ENCODE data around the gene RAB7A.
"Not testable (repeated sequence)": the region's sequence is repeated elsewhere in the genome, so short reads cannot be mapped to it uniquely, and the experiment has no call there.

RAB7A gene

DNA sequence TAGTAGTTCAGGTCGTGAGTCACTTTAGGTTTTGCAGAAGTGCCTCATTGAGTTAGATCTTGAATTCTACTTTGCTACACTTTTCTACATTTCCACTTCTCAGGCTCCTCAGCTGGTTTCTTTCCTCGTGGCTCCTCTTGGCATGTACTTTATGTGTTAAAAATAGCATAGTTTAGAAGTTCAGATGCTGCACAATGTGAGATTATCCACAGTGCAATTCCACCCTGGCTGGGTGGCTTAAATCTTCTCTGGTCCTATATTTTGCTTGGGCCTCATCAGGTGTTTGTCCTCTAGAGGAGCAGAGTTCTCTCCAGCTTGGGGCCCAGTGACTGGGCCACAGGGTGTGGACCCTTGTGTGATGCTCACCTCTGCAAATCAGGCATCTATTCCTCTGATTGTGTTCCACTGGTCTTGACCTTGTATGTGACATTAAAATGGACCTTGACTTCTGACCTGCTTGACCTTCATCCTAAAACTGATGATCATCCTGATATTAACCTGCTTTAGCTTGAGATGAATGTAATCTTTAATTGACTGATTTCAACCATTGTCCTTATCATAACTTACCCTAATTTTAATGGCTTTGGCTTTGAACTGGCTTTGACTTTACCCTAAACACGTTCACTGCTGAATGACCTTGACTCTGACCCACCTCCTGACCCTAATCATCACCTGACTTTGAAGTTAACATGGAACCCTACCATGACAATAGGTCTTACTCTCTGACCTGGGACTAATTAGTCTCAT is 89.5 kb downstream of the RAB7A start:
- no peak for DNase-seq

DNA sequence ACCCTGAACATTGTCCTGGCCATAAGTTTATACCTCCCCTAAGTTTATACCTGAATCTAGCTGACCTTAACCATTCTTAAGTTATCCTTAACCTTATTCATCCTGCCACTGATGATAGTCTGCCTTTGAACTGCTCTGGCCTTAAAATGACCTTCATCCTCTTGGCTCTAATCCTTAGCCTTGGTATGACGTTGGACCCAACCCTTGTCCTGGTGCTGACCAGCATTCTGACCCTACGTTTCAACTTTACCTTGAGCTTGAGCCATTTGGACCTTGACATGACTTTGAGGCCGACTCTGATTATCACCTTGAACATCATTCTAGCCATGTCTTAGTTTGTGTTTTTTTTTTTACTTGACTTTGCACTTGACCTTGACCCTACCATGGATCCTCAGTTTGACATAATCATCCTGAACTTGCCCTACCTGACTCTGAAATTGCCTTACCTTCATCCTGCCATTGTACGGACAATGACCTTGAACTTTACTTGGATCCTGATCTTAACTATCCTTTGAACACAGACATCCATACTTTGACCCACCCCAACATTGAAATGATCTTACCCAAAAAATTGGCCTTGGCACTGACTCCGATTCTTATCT is 92.3 kb downstream of the RAB7A start:
- no peak for DNase-seq

- DNase-seq = no peak
Measured at GRCh38 chr3:128820252-128820839, 94.4 kb downstream of the RAB7A start.

GRCh38 chr3:128823008-128823407 is 97.0 kb downstream of the RAB7A start:
- no peak for DNase-seq

GRCh38 chr3:128823631-128824030 is 97.6 kb downstream of the RAB7A start:
- DNase-seq = no peak

GRCh38 chr3:128824132-128824850 is 98.3 kb downstream of the RAB7A start:
- DNase-seq = peak in 1 of 56 donors; percentile 12

GRCh38 chr3:128825117-128825725 is 99.2 kb downstream of the RAB7A start:
- DNase-seq = no peak

DNA sequence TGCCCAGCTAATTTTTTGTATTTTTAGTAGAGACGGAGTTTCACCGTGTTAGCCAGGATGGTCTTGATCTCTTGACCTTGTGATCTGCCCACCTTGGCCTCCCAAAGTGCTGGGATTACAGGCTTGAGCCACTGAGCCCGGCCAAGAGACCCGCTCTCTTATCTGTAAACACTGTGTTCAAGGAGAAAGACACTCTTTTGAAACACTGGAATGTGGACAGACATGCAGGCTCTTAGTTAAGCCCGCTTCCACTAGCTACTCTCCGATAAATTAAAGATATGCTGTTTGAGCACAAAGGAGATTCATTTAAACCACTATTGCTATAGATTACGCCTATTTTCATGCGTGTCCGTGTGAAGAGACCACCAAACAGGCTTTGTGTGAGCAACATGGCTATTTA is 103.1 kb downstream of the RAB7A start:
- not testable (repeated sequence) for DNase-seq

DNA sequence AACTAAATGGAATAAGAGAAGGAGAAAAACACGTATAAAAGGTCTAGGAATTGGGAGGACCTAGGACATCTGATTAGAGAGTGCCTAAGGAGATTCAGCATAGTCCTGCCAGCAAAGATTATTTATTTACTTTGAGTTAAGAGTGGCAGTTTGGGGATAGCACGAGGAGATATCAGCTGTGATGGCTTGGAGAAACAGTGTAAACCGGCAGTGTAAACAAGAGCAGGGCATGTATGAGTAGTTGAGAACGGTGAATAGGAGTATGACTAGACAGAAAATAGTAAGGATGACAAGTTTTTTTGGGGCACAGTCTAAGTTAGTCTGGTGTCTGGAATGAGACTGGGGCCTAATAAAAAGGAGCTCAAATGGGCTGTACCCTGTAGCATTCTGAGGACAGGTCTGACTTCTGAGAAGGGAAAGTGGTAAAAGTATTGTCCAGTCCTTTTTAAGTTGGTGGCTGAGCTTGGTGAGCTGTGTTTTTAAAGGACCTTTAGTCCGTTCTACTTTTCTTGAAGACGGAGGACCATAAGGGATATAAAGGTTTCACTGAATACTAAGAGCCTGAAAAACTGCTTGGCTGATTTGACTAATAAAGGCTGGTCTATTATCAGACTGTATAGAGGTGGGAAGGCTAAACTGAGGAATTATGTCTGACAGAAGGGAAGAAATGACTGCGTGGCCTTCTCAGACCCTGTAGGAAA is 104.1 kb downstream of the RAB7A start:
- not testable (repeated sequence) for DNase-seq

- not testable (repeated sequence) for DNase-seq
Measured at GRCh38 chr3:128830762-128831161, 104.8 kb downstream of the RAB7A start.

DNA sequence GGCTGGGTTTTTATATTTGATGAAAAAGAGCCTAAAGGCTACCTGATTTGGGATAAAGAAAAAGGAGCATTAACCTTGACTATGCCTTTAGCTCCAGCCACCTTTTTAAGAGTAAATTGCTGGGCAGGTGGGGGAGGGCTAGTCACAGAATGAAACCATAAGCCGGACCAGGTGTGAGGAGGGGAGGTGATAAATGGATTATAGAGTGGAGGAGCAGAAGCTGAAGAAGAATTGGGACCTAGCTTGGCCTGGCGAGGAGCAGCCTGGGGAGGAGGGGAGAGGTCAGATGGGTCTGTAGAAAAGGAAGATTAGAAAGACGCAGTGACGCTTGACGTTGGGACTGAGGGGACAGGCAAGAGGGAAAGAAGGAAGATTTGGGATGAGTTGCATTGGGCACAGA is 107.0 kb downstream of the RAB7A start:
- DNase-seq = not testable (repeated sequence)

- no peak for DNase-seq
Measured at GRCh38 chr3:128835096-128835495, 109.1 kb downstream of the RAB7A start.

DNA sequence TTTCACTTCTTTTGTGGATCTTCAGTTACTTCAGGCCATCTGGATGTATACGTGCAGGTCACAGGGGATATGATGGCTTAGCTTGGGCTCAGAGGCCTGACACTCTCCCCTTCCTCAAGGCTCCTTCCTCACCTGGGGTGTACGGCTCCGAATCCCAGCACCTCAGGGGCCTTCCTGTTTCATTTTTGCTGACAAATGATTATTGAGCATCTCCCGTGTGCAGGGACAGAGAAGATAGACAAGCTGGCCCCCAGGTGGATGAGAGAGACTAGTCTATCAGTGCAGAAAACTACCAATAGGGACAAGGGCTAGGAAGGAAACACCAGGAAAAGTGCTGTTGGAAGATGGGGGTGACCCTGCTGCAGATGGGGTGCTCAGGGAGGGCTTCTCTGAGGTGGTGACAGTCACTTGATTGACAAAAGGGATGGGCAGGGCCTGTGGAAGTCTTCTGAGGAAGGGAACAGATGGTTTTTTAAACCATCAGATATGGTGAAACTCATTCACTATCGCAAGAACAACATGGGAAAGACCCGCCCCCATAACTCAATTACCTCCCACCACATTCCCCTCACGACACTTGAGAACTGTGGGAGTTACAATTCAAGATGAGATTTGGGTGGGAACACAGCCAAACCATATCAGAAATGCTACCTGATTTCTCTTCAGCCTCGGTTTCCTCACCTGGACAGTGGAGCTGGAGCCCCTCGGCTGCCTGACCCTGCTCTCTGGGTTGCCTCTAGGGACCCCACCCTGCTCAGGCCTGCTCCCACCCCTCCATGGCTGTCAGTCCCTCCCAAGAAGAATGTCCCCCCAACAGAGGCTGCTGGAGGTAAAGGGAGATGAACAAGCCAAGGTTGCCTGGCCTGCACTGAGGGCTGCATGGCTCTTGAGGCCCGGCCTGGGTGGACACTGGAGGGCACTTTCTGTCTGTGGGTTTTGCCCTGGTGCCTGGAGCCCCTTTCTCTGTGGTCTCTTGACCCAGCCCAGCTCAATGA is 116.2 kb downstream of the RAB7A start:
- peak in 6 of 56 donors; percentile 3 to 23 (median 7) for DNase-seq

GRCh38 chr3:128844502-128844901 is 118.5 kb downstream of the RAB7A start:
- DNase-seq = peak in 13 of 56 donors; percentile 3 to 33 (median 19)

DNA sequence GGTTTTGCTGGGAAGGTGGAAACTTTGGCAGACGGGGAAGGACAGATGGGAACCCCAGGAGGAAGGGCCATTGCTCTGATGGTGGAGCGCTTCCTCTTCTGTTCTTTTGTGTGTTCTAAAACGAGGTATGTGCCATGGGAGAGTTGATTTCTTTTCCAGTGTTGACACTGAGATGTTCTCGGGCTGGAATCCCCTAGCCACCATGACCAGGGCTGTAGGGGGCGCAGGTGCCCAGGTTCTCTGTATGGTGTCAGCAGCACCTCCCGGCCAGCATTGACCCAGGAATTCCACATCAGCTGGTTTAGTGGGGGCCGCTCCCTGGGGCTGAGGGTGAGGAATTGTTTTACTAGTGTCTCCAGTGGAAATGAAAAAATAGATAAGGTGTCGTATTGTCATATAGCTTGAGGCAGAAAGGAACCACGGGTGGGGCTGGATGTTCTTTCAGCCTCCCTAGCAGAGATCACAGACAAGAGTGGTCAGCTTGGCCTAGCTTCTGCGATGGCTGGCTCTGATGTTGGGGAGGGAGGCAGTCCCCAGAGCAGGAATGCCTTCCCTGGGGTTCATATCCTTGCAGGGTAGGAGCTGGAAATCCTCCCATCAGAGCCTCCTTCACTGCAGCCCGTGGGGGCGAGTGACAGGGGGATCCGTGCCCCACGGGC is 119.3 kb downstream of the RAB7A start:
- DNase-seq = peak in 5 of 56 donors; percentile 12 to 48 (median 31)

- DNase-seq = peak in 54 of 56 donors; percentile 24 to 88 (median 72)
Measured at GRCh38 chr3:128845778-128846485, 119.9 kb downstream of the RAB7A start.

- peak in 4 of 56 donors; percentile 34 to 49 (median 42) for DNase-seq
Measured at GRCh38 chr3:128846486-128846891, 120.5 kb downstream of the RAB7A start.

Data from nucleus accumbens (tissue), 56 donors.